Smooth muscle cell (in vitro differentiated cells): ENCODE data around the gene SLC52A1. TPM values are rescaled to one million over a fixed set of nuclear protein-coding genes. Genes with fewer than 3 reads are reported as not detected.

Experiments used
- DNase-seq: peaks from one replicate; lab custom pipeline; 2025; ENCODE audit not compliant: unreplicated experiment; lab: John Stamatoyannopoulos, UW
- H2AFZ ChIP-seq: fragments of 200-600 bp; sonication (generic); 2 replicates; pipeline ENCODE4 v1.6.0; 2016; ENCODE audit warnings: antibody characterized with exemption, low read depth, mild to moderate bottlenecking
- H3F3A ChIP-seq: fragments of 200-600 bp; sonication (generic); 2 replicates; pipeline ENCODE4 v1.6.0; 2017; ENCODE audit warnings: antibody characterized with exemption, low read depth
- H3K27ac ChIP-seq: fragments of 200-600 bp; sonication (generic); 2 replicates; pipeline ENCODE4 v1.5.1; 2016; ENCODE audit warnings: low read depth, mild to moderate bottlenecking
- H3K27me3 ChIP-seq: fragments of 200-600 bp; sonication (generic); 2 replicates; pipeline ENCODE4 v1.6.1; 2016; ENCODE audit warnings: low read depth, mild to moderate bottlenecking
- H3K36me3 ChIP-seq: fragments of 200-600 bp; sonication (generic); 2 replicates; pipeline ENCODE4 v1.5.1; 2016; ENCODE audit warnings: low read depth
- H3K4me1 ChIP-seq: fragments of 200-600 bp; sonication (generic); 2 replicates; pipeline ENCODE4 v1.5.1; 2016; ENCODE audit warnings: low read depth
- H3K4me2 ChIP-seq: fragments of 200-600 bp; sonication (generic); 2 replicates; pipeline ENCODE4 v1.6.0; 2016; ENCODE audit warnings: mild to moderate bottlenecking
- H3K4me3 ChIP-seq: fragments of 200-600 bp; sonication (generic); 2 replicates; pipeline ENCODE4 v1.5.1; 2016; ENCODE audit warnings: mild to moderate bottlenecking
- H3K79me2 ChIP-seq: fragments of 200-600 bp; sonication (generic); 2 replicates; pipeline ENCODE4 v1.6.0; 2016; ENCODE audit warnings: low read depth, mild to moderate bottlenecking
- H3K9ac ChIP-seq: fragments of 200-600 bp; sonication (generic); 2 replicates; pipeline ENCODE4 v1.6.0; 2016; ENCODE audit warnings: low read depth
- H3K9me3 ChIP-seq: fragments of 200-600 bp; sonication (generic); replicated peaks from 2 replicates; pipeline ENCODE4 v1.5.1; 2016; ENCODE audit warnings: low read depth
- H4K20me1 ChIP-seq: fragments of 200-600 bp; sonication (generic); 2 replicates; pipeline ENCODE4 v1.6.0; 2016; ENCODE audit warnings: low read depth
- WGBS: methylation state at CpG from one replicate; pipeline ENCODE4 v1.1.7; 2016; ENCODE audit warnings: low lambda C conversion rate; 5-methylcytosine and 5-hydroxymethylcytosine counted together
- polyA plus RNA-seq: library from polyadenylated mRNA; unstranded; fragments of >200 nt; fragmentation: Nextera tagmentation; extraction: Ambion mirVana; gene quantifications from 2 replicates; pipeline ENCODE4 v1.2.1, GENCODE V29; 2016
- total RNA-seq: library from RNA; depleted of rRNA; stranded (reverse); fragments of >200 nt; gene quantifications from 2 replicates; pipeline ENCODE4 v1.2.3, GENCODE V29; 2014
- TF ChIP-seq, protein P1 (sequence below): fragments of 200-600 bp; sonication (generic); IDR thresholded peaks from 2 replicates; pipeline ENCODE4 v1.5.1; 2017; ENCODE audit warnings: borderline replicate concordance, mild to moderate bottlenecking, antibody characterized with exemption; ENCODE audit not compliant: insufficient read depth, poor library complexity, severe bottlenecking

The SLC52A1 gene
- total and polyA plus RNA-seq, 2 experiments from 2014 or later = 0.31 to 1.7 TPM

DNA sequence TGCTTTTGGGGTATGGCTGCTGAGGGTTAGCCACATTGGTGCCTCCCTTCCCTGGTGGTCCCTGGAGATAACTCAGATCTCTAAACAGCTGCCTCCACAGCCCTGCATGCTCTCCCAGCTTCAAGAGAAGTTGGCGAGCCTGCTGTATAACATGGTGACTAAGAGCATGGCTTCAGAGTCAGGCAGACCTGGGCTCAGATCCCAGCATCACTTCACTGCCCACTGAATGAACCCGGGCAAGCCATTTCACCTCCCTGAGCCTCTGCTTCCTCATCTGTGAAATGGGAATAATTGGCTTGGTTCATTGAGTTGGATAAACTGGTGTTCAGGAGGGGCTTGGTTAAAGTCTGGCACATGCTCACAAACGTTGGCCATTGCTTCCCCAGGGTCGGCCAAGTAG lies 20.9 kb downstream of the SLC52A1 start:
- 93% methylated on average over 4 of the region's 4 CpGs for WGBS
- H3K4me1 ChIP-seq = no peaks in the 10 kb centered on the region
- no peaks in the 10 kb centered on the region for H3K79me2 ChIP-seq
- no peak overlapping the region for H3K27ac ChIP-seq
- no peak overlapping the region for H3K9ac ChIP-seq
- no peak overlapping the region for H3K4me3 ChIP-seq
- H3F3A ChIP-seq = no peaks in the 10 kb centered on the region
- H2AFZ ChIP-seq = no peak overlapping the region
- H3K4me2 ChIP-seq = no peak overlapping the region
- no peaks in the 10 kb centered on the region for H3K27me3 ChIP-seq
- no peaks in the 10 kb centered on the region for H3K9me3 ChIP-seq
- H4K20me1 ChIP-seq = no peaks in the 10 kb centered on the region
- TF ChIP-seq, protein P1, sequence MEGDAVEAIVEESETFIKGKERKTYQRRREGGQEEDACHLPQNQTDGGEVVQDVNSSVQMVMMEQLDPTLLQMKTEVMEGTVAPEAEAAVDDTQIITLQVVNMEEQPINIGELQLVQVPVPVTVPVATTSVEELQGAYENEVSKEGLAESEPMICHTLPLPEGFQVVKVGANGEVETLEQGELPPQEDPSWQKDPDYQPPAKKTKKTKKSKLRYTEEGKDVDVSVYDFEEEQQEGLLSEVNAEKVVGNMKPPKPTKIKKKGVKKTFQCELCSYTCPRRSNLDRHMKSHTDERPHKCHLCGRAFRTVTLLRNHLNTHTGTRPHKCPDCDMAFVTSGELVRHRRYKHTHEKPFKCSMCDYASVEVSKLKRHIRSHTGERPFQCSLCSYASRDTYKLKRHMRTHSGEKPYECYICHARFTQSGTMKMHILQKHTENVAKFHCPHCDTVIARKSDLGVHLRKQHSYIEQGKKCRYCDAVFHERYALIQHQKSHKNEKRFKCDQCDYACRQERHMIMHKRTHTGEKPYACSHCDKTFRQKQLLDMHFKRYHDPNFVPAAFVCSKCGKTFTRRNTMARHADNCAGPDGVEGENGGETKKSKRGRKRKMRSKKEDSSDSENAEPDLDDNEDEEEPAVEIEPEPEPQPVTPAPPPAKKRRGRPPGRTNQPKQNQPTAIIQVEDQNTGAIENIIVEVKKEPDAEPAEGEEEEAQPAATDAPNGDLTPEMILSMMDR = no peak
- DNase-seq = no peak
- H3K36me3 ChIP-seq = no peaks in the 10 kb centered on the region

DNA sequence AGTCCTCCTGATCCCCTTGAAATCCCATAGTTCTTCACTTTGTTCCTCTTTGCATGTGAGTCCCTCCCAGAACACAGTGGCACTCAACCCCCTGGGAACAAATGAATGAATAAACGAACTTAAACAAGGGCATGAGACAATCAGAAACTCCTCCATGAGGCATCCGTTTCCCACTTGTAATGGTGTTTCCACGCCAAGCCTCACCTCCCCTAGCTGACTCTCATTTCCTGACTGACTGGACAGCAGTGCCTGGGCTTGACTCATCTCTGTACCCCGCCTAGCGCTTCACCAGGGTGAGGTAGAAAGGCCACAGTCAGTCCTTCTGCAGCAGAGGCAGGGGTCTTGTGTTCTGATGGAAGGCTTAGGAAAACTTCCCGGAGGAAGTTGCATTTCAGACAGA lies 23.3 kb downstream of the SLC52A1 start:
- DNase-seq = no peak
- Histone ChIP-seq H3K4me2 (no peak overlapping the region), H3K9ac (no peak overlapping the region), H4K20me1 (no peaks in the 10 kb centered on the region), H3K4me3 (no peak overlapping the region), H3F3A (no peaks in the 10 kb centered on the region), H3K36me3 (no peaks in the 10 kb centered on the region), H3K27ac (no peak overlapping the region), H3K27me3 (no peaks in the 10 kb centered on the region), H2AFZ (no peak overlapping the region), H3K9me3 (no peaks in the 10 kb centered on the region), H3K79me2 (no peaks in the 10 kb centered on the region), H3K4me1 (no peaks in the 10 kb centered on the region)
- 94% methylated on average over 6 of the region's 6 CpGs for WGBS
- TF ChIP-seq, protein P1 = no peak

DNA sequence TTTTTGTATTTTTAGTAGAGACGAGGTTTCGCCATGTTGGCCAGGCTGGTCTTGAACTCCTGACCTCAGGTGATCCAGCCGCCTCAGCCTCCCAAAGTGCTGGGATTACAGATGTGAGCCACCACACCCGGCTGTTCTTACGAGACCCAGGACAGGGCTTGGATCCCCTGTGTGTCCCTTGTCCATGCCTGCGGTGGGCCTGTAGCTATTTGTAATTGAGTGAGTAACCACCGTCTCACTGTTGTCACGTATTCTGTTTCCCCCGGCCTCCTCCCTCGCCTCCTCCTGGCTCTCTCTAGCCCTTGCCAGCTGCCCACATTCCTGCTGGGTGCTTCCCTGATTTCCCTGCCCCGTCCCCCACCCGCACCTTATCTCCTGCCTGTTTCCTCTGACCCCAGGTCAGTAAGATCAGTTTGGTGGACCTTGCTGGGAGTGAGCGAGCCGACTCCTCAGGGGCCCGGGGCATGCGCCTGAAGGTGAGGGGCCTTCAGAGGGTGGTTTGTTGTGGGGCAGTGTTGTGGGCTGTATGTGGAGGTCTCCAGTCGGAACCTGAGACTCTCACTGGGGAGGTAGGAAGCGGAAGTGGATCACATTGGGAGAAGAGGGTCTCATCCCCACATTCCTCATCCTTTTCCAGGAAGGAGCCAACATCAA lies 31.9 kb downstream of the SLC52A1 start:
- Histone ChIP-seq H3K4me3 (no peak overlapping the region), H3K27me3 (no peaks in the 10 kb centered on the region), H3K9ac (no peak overlapping the region), H3K4me1 (peaks cover 9% of the 10 kb centered on the region), H3K27ac (no peak overlapping the region), H3K36me3 (peaks cover 5% of the 10 kb centered on the region), H3F3A (no peaks in the 10 kb centered on the region), H4K20me1 (peaks cover 21% of the 10 kb centered on the region), H3K79me2 (peaks cover 12% of the 10 kb centered on the region), H3K9me3 (no peaks in the 10 kb centered on the region), H3K4me2 (no peak overlapping the region), H2AFZ (no peak overlapping the region)
- 99% methylated on average over 18 of the region's 18 CpGs for WGBS
- TF ChIP-seq, protein P1 = no peak
- DNase-seq = no peak
